HEK293 (cell line): ENCODE results near the gene MARF1.
"Not testable (repeated sequence)": the region's sequence is repeated elsewhere in the genome, so short reads cannot be mapped to it uniquely, and the experiment has no call there.

Experiments
- CTCF ChIA-PET: fragments of 350-600 bp; formaldehyde crosslinking; extraction: SDS; loops from one replicate; lab custom pipeline; 2021; ENCODE audit warnings: antibody characterized with exemption; lab: Yijun Ruan, JAX
- POLR2A ChIA-PET: fragments of 300-600 bp; formaldehyde crosslinking; extraction: SDS; loops from one replicate; lab custom pipeline; 2020; ENCODE audit warnings: antibody characterized with exemption, inconsistent platforms; lab: Yijun Ruan, JAX
- H3K27ac ChIP-seq: fragments of 200-500 bp; sonication (Bioruptor generic); 2 replicates; pipeline ENCODE4 v1.5.1; 2014; ENCODE audit warnings: low read depth, low read length, control low read depth, inconsistent platforms; ENCODE audit errors: extremely low read depth
- H3K36me3 ChIP-seq, 2 experiments: fragments of 200-500 bp in 1 of 2; sonication (Bioruptor generic) in 1 of 2; 1 replicate in 1 of 2; 2 replicates in 1 of 2; pipeline ENCODE4 v1.5.1; 2014 to 2017; ENCODE audit warnings: inconsistent platforms in 2 of 2, low read length in 2 of 2; ENCODE audit not compliant: control insufficient read depth in 2 of 2, insufficient read depth in 1 of 2
- H3K4me1 ChIP-seq: fragments of 200-500 bp; sonication (Bioruptor generic); 2 replicates; pipeline ENCODE4 v1.5.1; 2014; ENCODE audit warnings: mild to moderate bottlenecking, low read length, inconsistent platforms; ENCODE audit not compliant: control insufficient read depth, insufficient read depth
- H3K4me3 ChIP-seq: 2 replicates; pipeline ENCODE4 v1.5.1; 2011; ENCODE audit warnings: low read depth, mild to moderate bottlenecking, control low read depth, low read length, moderate library complexity
- H3K9me3 ChIP-seq: fragments of 200-500 bp; sonication (Bioruptor generic); 2 replicates; pipeline ENCODE4 v1.5.1; 2014; ENCODE audit warnings: low read depth, low read length, inconsistent platforms; ENCODE audit not compliant: control insufficient read depth, insufficient read depth
- BCL11A ChIP-seq: fragments of 450-650 bp; formaldehyde crosslinking; IDR thresholded peaks from 2 replicates; pipeline ENCODE4 v1.5.1; 2016; ENCODE audit warnings: low read depth, missing biosample characterization, missing genetic modification characterization
- BCL11B ChIP-seq: fragments of 450-650 bp; formaldehyde crosslinking; IDR thresholded peaks from 2 replicates; pipeline ENCODE4 v1.5.1; 2016; ENCODE audit warnings: low read depth, missing biosample characterization, missing genetic modification characterization
- OSR2 ChIP-seq: fragments of 450-650 bp; formaldehyde crosslinking; IDR thresholded peaks from 2 replicates; pipeline ENCODE4 v1.5.1; 2016; ENCODE audit warnings: missing biosample characterization, missing genetic modification characterization
- REPIN1 ChIP-seq: fragments of 450-650 bp; formaldehyde crosslinking; IDR thresholded peaks from 2 replicates; pipeline ENCODE4 v1.5.1; 2017; ENCODE audit warnings: missing biosample characterization, missing genetic modification characterization, low read depth
- YY1 ChIP-seq: fragments of 450-650 bp; formaldehyde crosslinking; IDR thresholded peaks from 2 replicates; pipeline ENCODE4 v1.5.1; 2018; ENCODE audit warnings: missing biosample characterization, missing genetic modification characterization
- ZBTB1 ChIP-seq: fragments of 450-650 bp; formaldehyde crosslinking; IDR thresholded peaks from 2 replicates; pipeline ENCODE4 v1.5.1; 2016; ENCODE audit warnings: missing biosample characterization, missing genetic modification characterization
- ZIC2 ChIP-seq: fragments of 450-650 bp; formaldehyde crosslinking; IDR thresholded peaks from 2 replicates; pipeline ENCODE4 v1.5.1; 2016; ENCODE audit warnings: missing biosample characterization, missing genetic modification characterization
- ZNF18 ChIP-seq: fragments of 450-650 bp; formaldehyde crosslinking; IDR thresholded peaks from 2 replicates; pipeline ENCODE4 v1.5.1; 2016; ENCODE audit warnings: missing biosample characterization, missing genetic modification characterization
- ZNF302 ChIP-seq: fragments of 450-650 bp; formaldehyde crosslinking; IDR thresholded peaks from 2 replicates; pipeline ENCODE4 v1.5.1; 2016; ENCODE audit warnings: missing biosample characterization, missing genetic modification characterization, low read depth
- ZNF362 ChIP-seq: fragments of 450-650 bp; formaldehyde crosslinking; IDR thresholded peaks from 2 replicates; pipeline ENCODE4 v1.5.1; 2016; ENCODE audit warnings: missing biosample characterization, missing genetic modification characterization
- ZNF544 ChIP-seq: fragments of 450-650 bp; formaldehyde crosslinking; IDR thresholded peaks from 2 replicates; pipeline ENCODE4 v1.5.0; 2017; ENCODE audit warnings: missing biosample characterization, missing genetic modification characterization
- ZNF610 ChIP-seq: fragments of 450-650 bp; formaldehyde crosslinking; IDR thresholded peaks from 2 replicates; pipeline ENCODE4 v1.5.1; 2016; ENCODE audit warnings: missing biosample characterization, missing genetic modification characterization, borderline replicate concordance
- ZNF76 ChIP-seq: fragments of 450-650 bp; formaldehyde crosslinking; IDR thresholded peaks from 2 replicates; pipeline ENCODE4; 2016; ENCODE audit warnings: low read depth, missing biosample characterization, missing genetic modification characterization, borderline replicate concordance
- ZNF768 ChIP-seq: fragments of 450-650 bp; formaldehyde crosslinking; IDR thresholded peaks from 2 replicates; pipeline ENCODE4 v1.5.1; 2018; ENCODE audit warnings: missing biosample characterization, mild to moderate bottlenecking, missing genetic modification characterization
- ZNF792 ChIP-seq: fragments of 450-650 bp; formaldehyde crosslinking; IDR thresholded peaks from 2 replicates; pipeline ENCODE4 v1.5.1; 2016; ENCODE audit warnings: missing biosample characterization, missing genetic modification characterization
- ZNF843 ChIP-seq: fragments of 450-650 bp; formaldehyde crosslinking; IDR thresholded peaks from 2 replicates; pipeline ENCODE4 v1.5.1; 2016; ENCODE audit warnings: missing biosample characterization, missing genetic modification characterization

The MARF1 gene

GRCh38 chr16:15643048-15643945 lies at the start of gene MARF1 (continued):
- peak; percentile 82 for TF ChIP-seq ZNF362

- H3K9me3 ChIP-seq, H3K4me3 ChIP-seq, CTCF ChIA-PET, H3K27ac ChIP-seq, H3K4me1 ChIP-seq: not testable (repeated sequence)
- POLR2A ChIA-PET = interaction anchor here (1.3 kb wide), 1 partner anchor 49 kb away, joined by 3 read pairs; the partner anchor contains the start of gene MARF1
- peaks cover 65 to 85% of the 10 kb centered on the region in 2 experiments; a peak in 2 of 3 replicates for H3K36me3 ChIP-seq
Observed at GRCh38 chr16:15692508-15692907, 49.6 kb upstream of the MARF1 start.

- no peaks in the 10 kb centered on the region for H3K4me1 ChIP-seq
- no peaks in the 10 kb centered on the region for H3K9me3 ChIP-seq
- H3K27ac ChIP-seq = no peak overlapping the region
- no peak for TF ChIP-seq ZNF792
- TF ChIP-seq REPIN1 = no peak
- no peak for TF ChIP-seq ZNF768 (tag by site-specific recombination)
- no peak for TF ChIP-seq BCL11A (tag by site-specific recombination)
- TF ChIP-seq ZNF544 (tag by site-specific recombination) = no peak
- no peak for TF ChIP-seq ZNF610
- TF ChIP-seq OSR2 = no peak
- no peak for TF ChIP-seq YY1 (tag by site-specific recombination)
- TF ChIP-seq ZNF76 (tag by site-specific recombination) = no peak
- TF ChIP-seq BCL11B (tag by site-specific recombination) = no peak
- no peak for TF ChIP-seq ZNF18
- TF ChIP-seq ZNF302 (tag by site-specific recombination) = no peak
- peaks cover 56 to 86% of the 10 kb centered on the region in 2 experiments; a peak in 2 of 3 replicates for H3K36me3 ChIP-seq
- CTCF ChIA-PET = interaction anchor here (0.5 to 0.7 kb wide), 3 partner anchors 9 to 24 kb away, joined by 3 to 6 read pairs (median 4); no protein-coding TSS in a partner anchor
- POLR2A ChIA-PET = interaction anchor here (0.9 kb wide), 1 partner anchor 19 kb away, joined by 3 read pairs; no protein-coding TSS in a partner anchor
- no peak overlapping the region for H3K4me3 ChIP-seq
Observed at GRCh38 chr16:15691046-15691445, 48.1 kb upstream of the MARF1 start.

GRCh38 chr16:15690296-15690695 lies 47.3 kb upstream of the MARF1 start:
- Histone ChIP-seq H3K9me3 (no peaks in the 10 kb centered on the region), H3K36me3 (peaks cover 56 to 93% of the 10 kb centered on the region in 2 experiments; a peak in 2 of 3 replicates), H3K4me1 (no peaks in the 10 kb centered on the region), H3K27ac (no peak overlapping the region), H3K4me3 (no peak overlapping the region)
- POLR2A ChIA-PET = interaction anchor here (0.6 kb wide), 1 partner anchor 484 kb away, joined by 6 read pairs; no protein-coding TSS in a partner anchor
- CTCF ChIA-PET = interaction anchor here (1.0 kb wide), 1 partner anchor 9 kb away, joined by 3 read pairs; no protein-coding TSS in a partner anchor
- TF ChIP-seq ZNF362 (peak; percentile 59; the same call in 1 of the 2 replicates), ZNF843 (no peak), ZIC2 (no peak), ZBTB1 (tag by site-specific recombination) (no peak)
